Neural progenitor cell (in vitro differentiated cells): ENCODE data around the gene MDM1. TPM values are rescaled to one million over a fixed set of nuclear protein-coding genes. Genes with fewer than 3 reads are reported as not detected.

Source experiments
- DNase-seq: peaks from one replicate; pipeline ENCODE4 v3.0.0-alpha.2; 2016; ENCODE audit warnings: low spot score
- H2AFZ ChIP-seq: fragments of 200-600 bp; sonication (generic); replicated peaks from 2 replicates; pipeline ENCODE4 v1.6.1; 2016; ENCODE audit warnings: antibody characterized with exemption
- H3F3A ChIP-seq: fragments of 200-600 bp; sonication (generic); 2 replicates; pipeline ENCODE4 v1.6.1; 2016; ENCODE audit warnings: antibody characterized with exemption, low read depth
- H3K27ac ChIP-seq: fragments of 200-600 bp; sonication (generic); 2 replicates; pipeline ENCODE4 v1.5.1; 2016; ENCODE audit warnings: mild to moderate bottlenecking
- H3K27me3 ChIP-seq: fragments of 200-600 bp; sonication (generic); 2 replicates; pipeline ENCODE4 v1.6.1; 2016; ENCODE audit warnings: mild to moderate bottlenecking, moderate library complexity
- H3K36me3 ChIP-seq: fragments of 200-600 bp; sonication (generic); 2 replicates; pipeline ENCODE4 v1.5.1; 2016
- H3K4me1 ChIP-seq: fragments of 200-600 bp; sonication (generic); 2 replicates; pipeline ENCODE4 v1.6.1; 2016; ENCODE audit warnings: mixed run types
- H3K4me2 ChIP-seq: fragments of 200-600 bp; sonication (generic); 2 replicates; pipeline ENCODE4 v1.6.1; 2016
- H3K4me3 ChIP-seq: fragments of 200-600 bp; sonication (generic); 2 replicates; pipeline ENCODE4 v1.5.1; 2016
- H3K79me2 ChIP-seq: fragments of 200-600 bp; sonication (generic); 2 replicates; pipeline ENCODE4 v1.6.1; 2016; ENCODE audit warnings: low read depth
- H3K9ac ChIP-seq: fragments of 200-600 bp; sonication (generic); 2 replicates; pipeline ENCODE4 v1.6.1; 2016
- H3K9me3 ChIP-seq: fragments of 200-600 bp; sonication (generic); 2 replicates; pipeline ENCODE4 v1.5.1; 2016; ENCODE audit warnings: low read depth
- H4K20me1 ChIP-seq: fragments of 200-600 bp; sonication (generic); 2 replicates; pipeline ENCODE4 v1.6.1; 2016; ENCODE audit warnings: low read depth
- H3K27ac Mint-ChIP-seq: 3 replicates; pipeline ENCODE4 v1.8.0; 2021; ENCODE audit warnings: mixed read lengths
- H3K27me3 Mint-ChIP-seq: 2 replicates; pipeline ENCODE4 v1.8.0; 2022; ENCODE audit warnings: low read depth, mild to moderate bottlenecking, inconsistent platforms, moderate library complexity, mixed read lengths; ENCODE audit not compliant: insufficient read depth
- H3K36me3 Mint-ChIP-seq: 3 replicates; pipeline ENCODE4 v1.8.0; 2021; ENCODE audit warnings: mixed read lengths
- H3K4me1 Mint-ChIP-seq: 3 replicates; pipeline ENCODE4 v1.8.0; 2021; ENCODE audit warnings: mixed read lengths
- H3K4me3 Mint-ChIP-seq: 3 replicates; pipeline ENCODE4 v1.8.0; 2021; ENCODE audit warnings: mild to moderate bottlenecking, moderate library complexity, mixed read lengths
- H3K9me3 Mint-ChIP-seq: 3 replicates; pipeline ENCODE4 v1.8.0; 2020; ENCODE audit warnings: mixed read lengths
- EZH2 ChIP-seq: fragments of 200-600 bp; sonication (generic); IDR thresholded peaks from 2 replicates; pipeline ENCODE4 v1.6.1; 2017; ENCODE audit warnings: antibody characterized with exemption, mild to moderate bottlenecking, moderate library complexity
- EZH2phosphoT487 ChIP-seq: fragments of 200-600 bp; sonication (generic); IDR thresholded peaks from 2 replicates; pipeline ENCODE4 v1.6.1; 2017; ENCODE audit warnings: antibody characterized with exemption
- total RNA-seq: library from RNA; depleted of rRNA; stranded (reverse); fragments of >200 nt; gene quantifications from 2 replicates; pipeline ENCODE4 v1.2.3, GENCODE V29; 2015; ENCODE audit warnings: low replicate concordance
- TF ChIP-seq, protein P1 (sequence below): fragments of 200-600 bp; sonication (generic); IDR thresholded peaks from 2 replicates; pipeline ENCODE4 v1.5.1; 2017; ENCODE audit warnings: antibody characterized with exemption, mild to moderate bottlenecking

Gene MDM1
- total RNA-seq, 1 donor from 2014 or later = 47.2 TPM

DNA sequence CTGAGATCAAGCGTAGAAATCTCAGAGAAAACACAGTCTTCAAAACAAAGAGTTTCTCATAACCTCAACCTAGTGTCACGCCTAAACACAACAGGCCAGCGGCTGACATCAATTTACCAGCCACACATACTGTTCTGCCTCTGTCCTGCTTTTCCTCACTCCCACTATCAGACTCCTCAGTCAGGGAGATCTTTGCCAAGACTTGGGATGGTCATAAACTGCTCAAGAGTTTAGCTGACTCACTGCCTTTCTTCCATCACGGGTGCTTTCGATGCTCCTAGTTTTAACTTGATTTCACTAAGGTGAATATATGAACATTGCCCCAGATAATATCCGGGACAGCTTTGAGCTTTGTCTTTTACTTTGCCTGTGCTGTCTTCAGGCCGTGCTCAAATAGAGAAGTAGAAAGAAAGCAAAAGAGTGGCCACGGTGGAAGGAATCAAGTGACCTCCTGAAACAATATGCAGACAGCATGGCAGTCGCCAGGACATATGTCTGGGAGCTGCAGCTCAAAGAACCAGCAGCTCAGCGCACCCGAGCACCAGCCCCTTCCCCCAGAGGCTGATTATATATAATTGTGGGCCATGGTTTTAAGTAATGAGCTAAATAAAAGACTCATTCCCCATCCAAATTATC is 12.1 kb downstream of the MDM1 start:
- Histone ChIP-seq H3K27ac (peak overlapping the region; percentile 7), H3K27me3 (no peaks in the 10 kb centered on the region), H3K4me2 (no peak overlapping the region), H3K79me2 (no peaks in the 10 kb centered on the region), H3K36me3 (peaks cover 8% of the 10 kb centered on the region), H4K20me1 (no peaks in the 10 kb centered on the region), H3K9ac (no peak overlapping the region), H3K4me1 (no peaks in the 10 kb centered on the region), H3K4me3 (no peak overlapping the region), H2AFZ (no peak overlapping the region), H3K9me3 (no peaks in the 10 kb centered on the region), H3F3A (no peaks in the 10 kb centered on the region)
- Mint-ChIP-seq H3K27me3 (no peaks in the 10 kb centered on the region), H3K9me3 (no peaks in the 10 kb centered on the region), H3K36me3 (peaks cover 5% of the 10 kb centered on the region), H3K4me3 (no peak overlapping the region), H3K4me1 (peaks cover 7% of the 10 kb centered on the region), H3K27ac (no peak overlapping the region)
- TF ChIP-seq EZH2 (no peak), EZH2phosphoT487 (no peak)
- TF ChIP-seq, protein P1, sequence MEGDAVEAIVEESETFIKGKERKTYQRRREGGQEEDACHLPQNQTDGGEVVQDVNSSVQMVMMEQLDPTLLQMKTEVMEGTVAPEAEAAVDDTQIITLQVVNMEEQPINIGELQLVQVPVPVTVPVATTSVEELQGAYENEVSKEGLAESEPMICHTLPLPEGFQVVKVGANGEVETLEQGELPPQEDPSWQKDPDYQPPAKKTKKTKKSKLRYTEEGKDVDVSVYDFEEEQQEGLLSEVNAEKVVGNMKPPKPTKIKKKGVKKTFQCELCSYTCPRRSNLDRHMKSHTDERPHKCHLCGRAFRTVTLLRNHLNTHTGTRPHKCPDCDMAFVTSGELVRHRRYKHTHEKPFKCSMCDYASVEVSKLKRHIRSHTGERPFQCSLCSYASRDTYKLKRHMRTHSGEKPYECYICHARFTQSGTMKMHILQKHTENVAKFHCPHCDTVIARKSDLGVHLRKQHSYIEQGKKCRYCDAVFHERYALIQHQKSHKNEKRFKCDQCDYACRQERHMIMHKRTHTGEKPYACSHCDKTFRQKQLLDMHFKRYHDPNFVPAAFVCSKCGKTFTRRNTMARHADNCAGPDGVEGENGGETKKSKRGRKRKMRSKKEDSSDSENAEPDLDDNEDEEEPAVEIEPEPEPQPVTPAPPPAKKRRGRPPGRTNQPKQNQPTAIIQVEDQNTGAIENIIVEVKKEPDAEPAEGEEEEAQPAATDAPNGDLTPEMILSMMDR = no peak
- no peak for DNase-seq

DNA sequence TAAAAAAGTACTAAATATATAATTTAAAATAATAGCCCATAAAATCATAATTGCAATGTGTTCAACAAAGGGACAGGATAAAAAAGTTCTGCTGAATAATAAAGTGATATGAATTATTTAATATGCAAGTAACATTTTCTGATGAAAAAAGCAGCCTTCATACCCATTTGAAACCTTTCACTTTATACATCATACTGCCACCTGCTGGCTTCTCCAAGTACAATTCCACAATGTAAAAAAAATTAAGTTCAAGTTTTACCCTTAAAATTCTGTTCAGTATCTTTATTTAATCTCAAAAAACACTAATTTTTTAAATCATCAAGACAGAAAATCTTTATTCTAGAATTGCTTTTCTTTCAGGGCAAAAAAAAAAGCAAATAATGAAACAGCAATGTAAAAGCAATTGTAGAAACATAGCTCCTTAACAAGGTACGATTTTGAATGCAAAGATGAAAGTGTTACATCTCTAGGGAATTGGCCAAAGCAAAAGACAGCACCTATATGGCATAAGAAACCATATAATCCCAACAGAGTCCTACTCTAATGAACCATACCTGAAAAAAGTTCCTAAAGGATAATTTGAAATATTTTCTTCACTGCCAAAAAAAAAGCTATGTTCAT is 15.0 kb downstream of the MDM1 start:
- peaks cover 6% of the 10 kb centered on the region for H3K36me3 Mint-ChIP-seq
- no peaks in the 10 kb centered on the region for H3K9me3 Mint-ChIP-seq
- no peaks in the 10 kb centered on the region for H3K4me1 ChIP-seq
- no peaks in the 10 kb centered on the region for H3F3A ChIP-seq
- H3K9ac ChIP-seq = no peak overlapping the region
- no peaks in the 10 kb centered on the region for H3K9me3 ChIP-seq
- peak; percentile 66 for DNase-seq
- no peaks in the 10 kb centered on the region for H3K27me3 Mint-ChIP-seq
- H3K79me2 ChIP-seq = no peaks in the 10 kb centered on the region
- H3K4me2 ChIP-seq = no peak overlapping the region
- H2AFZ ChIP-seq = no peak overlapping the region
- no peak overlapping the region for H3K27ac ChIP-seq
- H3K36me3 ChIP-seq = peaks cover 7% of the 10 kb centered on the region
- no peaks in the 10 kb centered on the region for H4K20me1 ChIP-seq
- H3K4me1 Mint-ChIP-seq = no peaks in the 10 kb centered on the region
- H3K27me3 ChIP-seq = no peaks in the 10 kb centered on the region
- TF ChIP-seq, protein P1 = peak; percentile 83
- TF ChIP-seq EZH2phosphoT487 = no peak
- H3K4me3 ChIP-seq = no peak overlapping the region
- no peak overlapping the region for H3K27ac Mint-ChIP-seq
- H3K4me3 Mint-ChIP-seq = no peak overlapping the region

DNA sequence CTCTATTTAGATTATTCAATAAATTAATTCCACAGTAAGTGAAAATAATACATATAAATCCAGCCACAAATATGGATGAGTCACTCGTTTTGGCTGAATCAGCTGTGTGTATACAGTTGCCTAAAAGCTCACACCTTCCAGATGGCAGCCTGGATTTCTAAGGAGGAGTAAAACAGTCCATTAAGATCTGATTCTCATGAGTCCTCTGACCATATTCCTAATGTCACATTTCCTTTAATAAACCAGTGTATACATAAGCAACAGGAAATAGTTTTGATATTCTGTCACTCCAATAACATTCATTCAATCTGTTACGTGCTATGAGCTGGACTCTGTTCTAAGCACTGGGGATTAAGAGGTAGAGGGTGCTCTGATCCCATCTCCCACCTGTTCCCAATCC is 21.8 kb downstream of the MDM1 start:
- H3K4me1 ChIP-seq = no peaks in the 10 kb centered on the region
- TF ChIP-seq EZH2 (no peak), EZH2phosphoT487 (no peak)
- TF ChIP-seq, protein P1 = no peak
- no peak overlapping the region for H2AFZ ChIP-seq
- H3K4me3 Mint-ChIP-seq = no peak overlapping the region
- no peak overlapping the region for H3K9ac ChIP-seq
- no peaks in the 10 kb centered on the region for H3K9me3 Mint-ChIP-seq
- H3K27ac Mint-ChIP-seq = no peak overlapping the region
- H3K27me3 Mint-ChIP-seq = no peaks in the 10 kb centered on the region
- H4K20me1 ChIP-seq = no peaks in the 10 kb centered on the region
- DNase-seq = no peak
- H3K9me3 ChIP-seq = no peaks in the 10 kb centered on the region
- H3F3A ChIP-seq = no peaks in the 10 kb centered on the region
- no peak overlapping the region for H3K4me2 ChIP-seq
- H3K27me3 ChIP-seq = no peaks in the 10 kb centered on the region
- no peaks in the 10 kb centered on the region for H3K79me2 ChIP-seq
- H3K36me3 Mint-ChIP-seq = peaks cover 17% of the 10 kb centered on the region
- H3K27ac ChIP-seq = no peak overlapping the region
- no peaks in the 10 kb centered on the region for H3K4me1 Mint-ChIP-seq
- H3K36me3 ChIP-seq = peaks cover 7% of the 10 kb centered on the region
- no peak overlapping the region for H3K4me3 ChIP-seq
